ENCODE results near the gene MTIF2. TPM values are rescaled to one million over a fixed set of nuclear protein-coding genes. Genes with fewer than 3 reads are reported as not detected.
"Not testable (repeated sequence)": the region's sequence is repeated elsewhere in the genome, so short reads cannot be mapped to it uniquely, and the experiment has no call there.

Gene MTIF2
- total RNA-seq, 3 donors from 2014 or later (not counting 1 experiment from before 2014, with no cell fraction given), result 19.8 to 26.6 (median 20.8) TPM

DNA sequence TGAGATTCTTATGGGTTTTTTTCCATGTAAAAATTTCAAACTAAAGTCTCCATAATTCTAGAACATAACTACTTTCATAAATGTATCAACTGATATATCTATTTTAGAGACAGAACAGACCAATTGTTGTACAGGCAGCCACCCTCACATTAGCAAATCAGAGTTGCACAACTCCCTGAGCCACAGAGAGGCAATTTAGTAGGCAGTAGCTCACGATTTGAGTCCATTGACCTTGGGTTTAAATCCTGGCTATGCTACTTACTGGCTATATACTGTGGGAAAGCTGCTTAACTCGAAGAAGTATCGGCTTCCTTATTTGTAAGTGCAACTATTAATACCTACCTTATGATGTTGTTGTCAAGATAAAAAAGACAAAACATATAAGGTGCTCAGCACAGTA lies 16.2 kb downstream of the MTIF2 start:
- H3K27ac ChIP-seq (ENCODE audit: low read length), result no peak overlapping the region
- no peak overlapping the region for H3K4me3 Mint-ChIP-seq
- intact Hi-C loops (cut with micrococcal nuclease), result no loop called here
- no peaks in the 10 kb centered on the region for H3K36me3 Mint-ChIP-seq
- no peak overlapping the region for H3K27ac Mint-ChIP-seq
- no peaks in the 10 kb centered on the region for H3K4me1 ChIP-seq (ENCODE audit: control insufficient read depth, insufficient read depth, low read length)
- no peak overlapping the region for H3K4me3 ChIP-seq (ENCODE audit: low read length)
- TF ChIP-seq CTCF (IDR thresholded peaks at IDR 0.05), result no peak
- no peaks in the 10 kb centered on the region for H3K9me3 Mint-ChIP-seq
- H3K4me1 Mint-ChIP-seq, result no peaks in the 10 kb centered on the region
- ATAC-seq (no peak), DNase-seq (no peak)
- no peaks in the 10 kb centered on the region for H3K27me3 Mint-ChIP-seq (ENCODE audit: low read depth in 2 of 2)
- H3K36me3 ChIP-seq (ENCODE audit: control insufficient read depth, insufficient read depth, low read length), result peaks cover 47% of the 10 kb centered on the region
- no peaks in the 10 kb centered on the region for H3K27me3 ChIP-seq (ENCODE audit: control insufficient read depth, insufficient read depth, low read length)
- H3K9me3 ChIP-seq (ENCODE audit: control insufficient read depth, insufficient read depth, low read length), result no peaks in the 10 kb centered on the region
- WGBS (ENCODE audit: insufficient coverage), result 79% methylated on average over 1 of the region's 3 CpGs

GRCh38 chr2:55247025-55247424 lies 22.0 kb downstream of the MTIF2 start:
- Histone ChIP-seq H3K27me3 (ENCODE audit: control insufficient read depth, insufficient read depth, low read length) (no peaks in the 10 kb centered on the region), H3K36me3 (ENCODE audit: control insufficient read depth, insufficient read depth, low read length) (peaks cover 52% of the 10 kb centered on the region), H3K4me3 (ENCODE audit: low read length) (no peak overlapping the region), H3K4me1 (ENCODE audit: control insufficient read depth, insufficient read depth, low read length) (no peaks in the 10 kb centered on the region), H3K9me3 (ENCODE audit: control insufficient read depth, insufficient read depth, low read length) (no peaks in the 10 kb centered on the region), H3K27ac (ENCODE audit: low read length) (no peak overlapping the region)
- intact Hi-C loops (cut with micrococcal nuclease), result no loop called here
- no peak for TF ChIP-seq CTCF (IDR thresholded peaks at IDR 0.05)
- Mint-ChIP-seq H3K9me3 (no peaks in the 10 kb centered on the region), H3K36me3 (peaks cover 6% of the 10 kb centered on the region), H3K27me3 (ENCODE audit: low read depth in 2 of 2) (no peaks in the 10 kb centered on the region), H3K4me1 (no peaks in the 10 kb centered on the region), H3K4me3 (no peak overlapping the region), H3K27ac (no peak overlapping the region)
- ATAC-seq (no peak), DNase-seq (no peak)
- WGBS (ENCODE audit: insufficient coverage), result 97% methylated on average over 5 of the region's 5 CpGs

DNA sequence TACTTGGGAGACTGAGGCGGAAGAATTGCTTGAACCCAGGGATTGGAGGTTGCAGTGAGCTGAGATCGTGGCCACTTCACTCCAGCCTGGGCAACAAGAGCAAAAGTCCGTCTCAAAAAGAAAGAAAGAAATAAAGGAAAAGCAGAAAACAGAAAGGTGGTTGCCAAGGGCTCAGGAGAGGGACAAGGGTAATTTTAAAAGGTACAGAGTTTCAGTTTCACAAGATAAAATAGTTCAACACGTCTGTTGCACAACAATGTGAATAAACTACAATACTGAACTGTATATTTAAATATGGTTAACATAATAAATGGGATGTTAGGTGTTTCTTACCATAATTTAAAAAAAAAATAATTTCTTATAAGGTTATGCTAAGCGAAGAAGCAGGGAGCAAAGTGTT lies 23.6 kb downstream of the MTIF2 start:
- no peaks in the 10 kb centered on the region for H3K4me1 ChIP-seq (ENCODE audit: control insufficient read depth, insufficient read depth, low read length)
- no peak overlapping the region for H3K27ac ChIP-seq (ENCODE audit: low read length)
- no peaks in the 10 kb centered on the region for H3K9me3 Mint-ChIP-seq
- no peaks in the 10 kb centered on the region for H3K27me3 ChIP-seq (ENCODE audit: control insufficient read depth, insufficient read depth, low read length)
- no peak for TF ChIP-seq CTCF (IDR thresholded peaks at IDR 0.05)
- H3K9me3 ChIP-seq (ENCODE audit: control insufficient read depth, insufficient read depth, low read length), result no peaks in the 10 kb centered on the region
- DNase-seq (no peak), ATAC-seq (no peak)
- WGBS (ENCODE audit: insufficient coverage), result 95% methylated on average over 3 of the region's 5 CpGs
- no peak overlapping the region for H3K4me3 Mint-ChIP-seq
- H3K27ac Mint-ChIP-seq, result no peak overlapping the region
- intact Hi-C loops (cut with micrococcal nuclease), result no loop called here
- H3K27me3 Mint-ChIP-seq (ENCODE audit: low read depth in 2 of 2), result no peaks in the 10 kb centered on the region
- H3K4me3 ChIP-seq (ENCODE audit: low read length), result no peak overlapping the region
- H3K4me1 Mint-ChIP-seq, result no peaks in the 10 kb centered on the region
- peaks cover 6% of the 10 kb centered on the region for H3K36me3 Mint-ChIP-seq
- peaks cover 46% of the 10 kb centered on the region for H3K36me3 ChIP-seq (ENCODE audit: control insufficient read depth, insufficient read depth, low read length)

GRCh38 chr2:55242617-55243016 lies 26.4 kb downstream of the MTIF2 start:
- H3K4me1 ChIP-seq (ENCODE audit: control insufficient read depth, insufficient read depth, low read length), result no peaks in the 10 kb centered on the region
- Mint-ChIP-seq H3K36me3 (peaks cover 6% of the 10 kb centered on the region), H3K4me3 (no peak overlapping the region), H3K27ac (no peak overlapping the region), H3K9me3 (no peaks in the 10 kb centered on the region), H3K4me1 (peaks cover 0 to 4% of the 10 kb centered on the region in 2 donors), H3K27me3 (ENCODE audit: low read depth in 2 of 2) (no peaks in the 10 kb centered on the region)
- no peak overlapping the region for H3K27ac ChIP-seq (ENCODE audit: low read length)
- intact Hi-C loops (cut with micrococcal nuclease), result no loop called here
- no peak for TF ChIP-seq CTCF (IDR thresholded peaks at IDR 0.05)
- no CpG with 5 or more reads among the region's 1 CpG for WGBS (ENCODE audit: insufficient coverage)
- no peaks in the 10 kb centered on the region for H3K27me3 ChIP-seq (ENCODE audit: control insufficient read depth, insufficient read depth, low read length)
- DNase-seq (no peak), ATAC-seq (no peak)
- H3K9me3 ChIP-seq (ENCODE audit: control insufficient read depth, insufficient read depth, low read length), result no peaks in the 10 kb centered on the region
- H3K4me3 ChIP-seq (ENCODE audit: low read length), result no peak overlapping the region
- H3K36me3 ChIP-seq (ENCODE audit: control insufficient read depth, insufficient read depth, low read length), result peaks cover 44% of the 10 kb centered on the region

- H3K4me3 ChIP-seq (ENCODE audit: low read length); H3K27me3 Mint-ChIP-seq (ENCODE audit: low read depth in 2 of 2); H3K27ac ChIP-seq (ENCODE audit: low read length); ATAC-seq; H3K4me1 Mint-ChIP-seq; H3K9me3 Mint-ChIP-seq; H3K36me3 Mint-ChIP-seq; intact Hi-C loops (cut with micrococcal nuclease); H3K27ac Mint-ChIP-seq; H3K27me3 ChIP-seq (ENCODE audit: control insufficient read depth, insufficient read depth, low read length); H3K9me3 ChIP-seq (ENCODE audit: control insufficient read depth, insufficient read depth, low read length); H3K4me1 ChIP-seq (ENCODE audit: control insufficient read depth, insufficient read depth, low read length); H3K4me3 Mint-ChIP-seq; DNase-seq: not testable (repeated sequence)
- 97% methylated on average over 8 of the region's 8 CpGs for WGBS (ENCODE audit: insufficient coverage)
- peaks cover 50% of the 10 kb centered on the region for H3K36me3 ChIP-seq (ENCODE audit: control insufficient read depth, insufficient read depth, low read length)
Observed at GRCh38 chr2:55241582-55241981, 27.4 kb downstream of the MTIF2 start.
